NB4 (cell line): Measurements from ENCODE around the gene PTGDS.

Experiments used
- DNase-seq: peaks from one replicate; pipeline ENCODE4 v3.0.0; 2010; ENCODE audit warnings: low read depth
- H3K4me3 ChIP-seq: one replicate; pipeline ENCODE4 v1.5.1; 2011; ENCODE audit warnings: mild to moderate bottlenecking, low read depth, low read length, moderate library complexity
- CTCF ChIP-seq: IDR thresholded peaks from one replicate; pipeline ENCODE4 v1.5.1; 2012; ENCODE audit warnings: low read depth, low read length
- MYC ChIP-seq: IDR thresholded peaks from 2 replicates; pipeline ENCODE4 v1.6.1; 2011; ENCODE audit warnings: low read depth, low read length
- POLR2A ChIP-seq: IDR thresholded peaks from 2 replicates; pipeline ENCODE4 v1.6.1; 2011; ENCODE audit warnings: mild to moderate bottlenecking; ENCODE audit not compliant: insufficient read length; ENCODE audit errors: extremely low read depth
- TF ChIP-seq, protein P1 (sequence below): IDR thresholded peaks from 2 replicates; pipeline ENCODE4 v1.6.1; 2011; ENCODE audit warnings: low read depth, low read length

The PTGDS gene

GRCh38 chr9:136977223-136977622 lies at the start of gene PTGDS:
Gene PTGDS, plus strand, starts transcription at chr9:136977504. Its CDS starts 75 bp downstream, at chr9:136977579.
- no peak for DNase-seq
- no peak for TF ChIP-seq MYC
- TF ChIP-seq CTCF: no peak
- TF ChIP-seq POLR2A: no peak
- TF ChIP-seq, protein P1, sequence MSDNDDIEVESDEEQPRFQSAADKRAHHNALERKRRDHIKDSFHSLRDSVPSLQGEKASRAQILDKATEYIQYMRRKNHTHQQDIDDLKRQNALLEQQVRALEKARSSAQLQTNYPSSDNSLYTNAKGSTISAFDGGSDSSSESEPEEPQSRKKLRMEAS: no peak
- H3K4me3 ChIP-seq: no peak within 1 kb of the TSS

DNA sequence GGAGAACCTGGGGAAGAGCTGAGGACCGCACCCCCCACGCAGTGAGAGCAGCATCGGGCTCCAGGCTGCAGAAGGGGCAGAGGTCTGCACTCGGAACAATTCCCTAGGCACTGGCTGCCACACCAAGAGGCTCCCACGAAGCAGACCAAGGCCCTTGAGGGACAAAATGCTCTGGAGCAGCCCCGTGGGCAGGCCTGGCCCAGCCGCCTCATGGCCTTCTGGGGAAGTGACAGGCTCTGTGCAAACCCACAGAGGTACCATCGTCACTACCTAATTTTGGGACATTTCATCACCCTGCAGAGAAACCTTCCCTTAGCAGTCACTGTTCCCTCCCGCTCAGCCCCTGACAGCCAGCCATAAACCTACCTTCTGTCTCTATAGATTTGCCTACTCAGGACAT lies 48.7 kb upstream of the PTGDS start:
- no peak for DNase-seq
- TF ChIP-seq MYC: no peak
- TF ChIP-seq CTCF: no peak
- TF ChIP-seq, protein P1: no peak
- TF ChIP-seq POLR2A: no peak
- H3K4me3 ChIP-seq: no peak overlapping the region

DNA sequence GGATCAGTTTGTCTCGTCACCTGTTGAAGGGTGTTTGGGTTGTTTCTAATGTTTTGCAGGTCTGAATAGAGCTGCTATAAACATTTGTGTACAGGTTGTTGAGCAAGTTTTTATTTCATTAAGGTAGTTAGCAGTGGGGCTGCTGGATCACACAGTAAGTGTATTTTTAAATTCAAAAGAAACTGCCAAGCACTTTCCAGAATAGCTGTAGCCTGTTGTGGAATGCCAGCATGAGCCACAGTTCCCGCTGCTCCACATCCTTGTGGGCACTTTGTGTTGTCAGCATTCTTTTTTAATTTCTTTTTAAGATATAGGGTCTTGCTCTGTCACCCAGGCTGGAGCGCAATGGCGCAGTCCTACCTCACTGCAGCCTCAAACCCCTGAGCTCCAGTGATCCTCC lies 47.3 kb upstream of the PTGDS start:
- H3K4me3 ChIP-seq: no peak overlapping the region
- TF ChIP-seq, protein P1: no peak
- no peak for TF ChIP-seq MYC
- no peak for TF ChIP-seq POLR2A
- TF ChIP-seq CTCF: no peak
- DNase-seq: no peak

- H3K4me3 ChIP-seq: no peak overlapping the region
- TF ChIP-seq MYC (no peak), POLR2A (no peak), CTCF (no peak)
- TF ChIP-seq, protein P1: no peak
- no peak for DNase-seq
Observed at GRCh38 chr9:136931611-136932130, 45.6 kb upstream of the PTGDS start.

GRCh38 chr9:136934277-136934676 lies 43.0 kb upstream of the PTGDS start:
- H3K4me3 ChIP-seq: no peak overlapping the region
- TF ChIP-seq POLR2A (no peak), MYC (no peak), CTCF (no peak)
- TF ChIP-seq, protein P1: no peak
- no peak for DNase-seq

DNA sequence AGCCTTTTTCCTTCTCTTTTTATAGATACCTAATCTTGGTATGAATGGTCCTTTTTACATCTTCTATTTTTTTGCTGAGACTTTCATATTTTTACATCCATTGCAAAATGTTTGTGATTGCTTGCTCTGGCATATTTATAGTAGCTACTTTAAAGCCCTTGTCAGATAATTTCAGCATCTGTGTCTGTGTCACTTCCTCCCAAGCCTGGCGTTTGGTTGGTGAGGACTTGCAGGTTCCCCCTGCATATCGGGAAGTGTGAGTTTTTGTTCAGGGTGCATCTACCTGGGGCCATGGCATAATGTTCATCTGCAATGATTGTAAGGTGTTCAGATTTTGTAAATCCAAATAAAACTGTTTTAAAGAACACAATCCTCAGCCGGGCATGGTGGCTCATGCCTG lies 41.7 kb upstream of the PTGDS start:
- no peak for TF ChIP-seq CTCF
- TF ChIP-seq, protein P1: no peak
- TF ChIP-seq MYC: no peak
- no peak for TF ChIP-seq POLR2A
- DNase-seq: no peak
- no peak overlapping the region for H3K4me3 ChIP-seq
